Neuronal stem cell (in vitro differentiated cells): ENCODE measurements around the gene ACSM5.
"Not testable (repeated sequence)": the region's sequence is repeated elsewhere in the genome, so short reads cannot be mapped to it uniquely, and the experiment has no call there.

Experiments used
- DNase-seq: peaks from one replicate; pipeline ENCODE4 v3.0.0-alpha.2; 2013; ENCODE audit warnings: low spot score
- H2AFZ ChIP-seq: one replicate; pipeline ENCODE4 v1.6.1; 2013; ENCODE audit warnings: mild to moderate bottlenecking, low read length, inconsistent platforms
- H2AK5ac ChIP-seq: 2 replicates; pipeline ENCODE4 v1.6.1; 2013; ENCODE audit warnings: low read depth, mild to moderate bottlenecking, inconsistent platforms, low read length, moderate library complexity, mixed read lengths
- H2BK120ac ChIP-seq: 2 replicates; pipeline ENCODE4 v1.6.1; 2013; ENCODE audit warnings: low read depth, mild to moderate bottlenecking, inconsistent platforms, low read length, moderate library complexity, mixed read lengths
- H2BK12ac ChIP-seq: one replicate; pipeline ENCODE4 v1.6.1; 2013; ENCODE audit warnings: low read length, inconsistent platforms
- H2BK15ac ChIP-seq: 2 replicates; pipeline ENCODE4 v1.6.1; 2013; ENCODE audit warnings: mild to moderate bottlenecking, low read length, inconsistent platforms, mixed read lengths
- H2BK5ac ChIP-seq: one replicate; pipeline ENCODE4 v1.6.1; 2013; ENCODE audit warnings: inconsistent platforms, mild to moderate bottlenecking, low read length, moderate library complexity
- H3K14ac ChIP-seq: one replicate; pipeline ENCODE4 v1.6.1; 2013; ENCODE audit warnings: low read length, inconsistent platforms
- H3K18ac ChIP-seq: 2 replicates; pipeline ENCODE4 v1.6.1; 2013; ENCODE audit warnings: low read length, inconsistent platforms
- H3K23ac ChIP-seq: 2 replicates; pipeline ENCODE4 v1.6.1; 2013; ENCODE audit warnings: low read depth, mild to moderate bottlenecking, mixed read lengths, low read length, inconsistent platforms; ENCODE audit not compliant: poor library complexity
- H3K27ac ChIP-seq: replicated peaks from 3 replicates; pipeline ENCODE4 v1.5.1; 2013; ENCODE audit warnings: low read length, inconsistent platforms
- H3K27me3 ChIP-seq, 3 experiments: 2 replicates each; pipeline ENCODE4 v1.6.1; 2013; ENCODE audit warnings: low read length in 3 of 3, mild to moderate bottlenecking in 2 of 3, inconsistent platforms in 1 of 3, low read depth in 1 of 3, mixed read lengths in 1 of 3, moderate library complexity in 1 of 3; ENCODE audit not compliant: control insufficient read depth in 3 of 3, insufficient read depth in 3 of 3
- H3K36me3 ChIP-seq, 2 donors: replicated peaks in 1 of 2; 2 replicates each; pipeline ENCODE4 v1.6.1; 2013; ENCODE audit warnings: low read length in 2 of 2; ENCODE audit not compliant: control insufficient read depth in 2 of 2, insufficient read depth in 2 of 2
- H3K4ac ChIP-seq: 2 replicates; pipeline ENCODE4 v1.6.1; 2013; ENCODE audit warnings: inconsistent platforms, mild to moderate bottlenecking, low read length, moderate library complexity
- H3K4me1 ChIP-seq, 2 donors: 1 replicate in 1 of 2; 2 replicates in 1 of 2; pipeline ENCODE4 v1.6.1; 2013; ENCODE audit warnings: low read length in 2 of 2, low read depth in 1 of 2; ENCODE audit not compliant: control insufficient read depth in 2 of 2, insufficient read depth in 1 of 2
- H3K4me2 ChIP-seq: one replicate; pipeline ENCODE4 v1.6.1; 2013; ENCODE audit warnings: mild to moderate bottlenecking, low read length, inconsistent platforms; ENCODE audit not compliant: insufficient read depth, poor library complexity, severe bottlenecking
- H3K4me3 ChIP-seq, 2 donors: 2 replicates each; pipeline ENCODE4 v1.5.1; 2013; ENCODE audit warnings: low read length in 2 of 2, mild to moderate bottlenecking in 2 of 2, inconsistent platforms in 1 of 2, moderate library complexity in 1 of 2
- H3K79me1 ChIP-seq: one replicate; pipeline ENCODE4 v1.6.1; 2013; ENCODE audit warnings: low read depth, mild to moderate bottlenecking, inconsistent platforms, low read length, moderate library complexity
- H3K9ac ChIP-seq: one replicate; pipeline ENCODE4 v1.6.1; 2013; ENCODE audit warnings: mild to moderate bottlenecking, low read depth, low read length, inconsistent platforms; ENCODE audit not compliant: poor library complexity
- H3K9me3 ChIP-seq, 2 donors: replicated peaks in 1 of 2; 2 replicates each; pipeline versions ENCODE3 to v1.6.1; 2013; ENCODE audit warnings: low read length in 2 of 2, mild to moderate bottlenecking in 2 of 2, inconsistent platforms in 1 of 2, low read depth in 1 of 2, mixed read lengths in 1 of 2, moderate library complexity in 1 of 2; ENCODE audit not compliant: control insufficient read depth in 2 of 2, insufficient read depth in 1 of 2
- H4K8ac ChIP-seq: one replicate; pipeline ENCODE4 v1.6.1; 2013; ENCODE audit warnings: low read depth, mild to moderate bottlenecking, inconsistent platforms, low read length, moderate library complexity
- H4K91ac ChIP-seq: one replicate; pipeline ENCODE4 v1.6.1; 2013; ENCODE audit warnings: low read length, low read depth, mild to moderate bottlenecking, inconsistent platforms; ENCODE audit not compliant: poor library complexity
- WGBS, 2 donors: extraction: QIAGEN DNeasy Blood & Tissue Kit; methylation state at CpG; one replicate each; pipeline ENCODE4 v1.1.7; 2013; ENCODE audit warnings: missing lambda C conversion rate in 2 of 2, mixed read lengths in 1 of 2; ENCODE audit not compliant: insufficient read length in 2 of 2, insufficient replicate concordance in 1 of 2; ENCODE audit errors: extremely low coverage in 2 of 2; 5-methylcytosine and 5-hydroxymethylcytosine counted together

ACSM5 gene

DNA sequence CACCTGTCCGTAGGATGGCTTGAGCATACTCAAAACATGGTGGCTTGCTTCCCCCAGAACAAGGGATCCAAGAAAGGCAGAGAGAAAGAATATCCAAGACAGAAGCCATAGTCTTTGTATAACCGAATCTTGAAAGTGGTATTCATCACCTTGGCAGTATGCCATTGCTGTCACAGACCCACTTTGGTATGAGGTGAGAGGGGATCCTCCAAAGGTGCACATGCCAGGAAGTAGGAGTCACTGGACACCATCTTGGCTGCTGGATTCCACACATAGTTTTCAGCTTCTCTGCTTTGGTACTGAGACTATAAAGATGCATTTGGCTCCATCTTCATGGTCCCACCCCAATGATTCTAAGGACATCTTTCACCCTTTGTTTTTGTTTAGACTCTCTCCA lies 18.1 kb downstream of the ACSM5 start:
- not testable (repeated sequence) for H3K9ac ChIP-seq, H3K4me3 ChIP-seq, H3K79me1 ChIP-seq, H3K14ac ChIP-seq, H3K4me1 ChIP-seq, H2BK120ac ChIP-seq, H3K27ac ChIP-seq, H4K8ac ChIP-seq, H2AK5ac ChIP-seq, H3K4ac ChIP-seq, H3K9me3 ChIP-seq, H3K36me3 ChIP-seq, H2BK5ac ChIP-seq, H4K91ac ChIP-seq, H2BK15ac ChIP-seq, H2BK12ac ChIP-seq, DNase-seq, H2AFZ ChIP-seq, H3K23ac ChIP-seq, H3K27me3 ChIP-seq, H3K18ac ChIP-seq, H3K4me2 ChIP-seq
- WGBS, 2 donors: no CpG with 5 or more reads among the region's 2 CpGs

DNA sequence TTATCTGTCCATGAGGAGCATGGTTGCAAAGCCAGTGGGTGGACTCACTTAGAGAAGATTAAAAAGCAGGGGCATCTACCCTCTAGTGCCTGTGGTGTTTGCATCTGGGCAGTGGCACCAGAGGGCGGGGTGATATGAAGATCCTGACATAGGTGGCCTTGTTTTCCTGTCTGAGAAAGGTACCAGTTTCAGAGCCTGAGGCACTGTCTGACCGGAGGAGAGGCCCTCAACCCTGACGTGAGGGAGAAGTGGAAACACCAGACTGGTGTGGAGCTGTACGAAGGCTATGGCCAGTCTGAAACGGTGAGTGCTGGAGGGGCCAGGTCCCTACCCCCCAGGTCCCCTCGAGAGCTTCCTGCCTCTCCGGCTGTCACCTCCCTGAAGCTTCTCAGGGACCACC lies 20.2 kb downstream of the ACSM5 start:
- not testable (repeated sequence) for H3K27ac ChIP-seq, DNase-seq

GRCh38 chr16:20430480-20430879 lies 21.1 kb downstream of the ACSM5 start:
- H2BK5ac ChIP-seq, H3K27ac ChIP-seq, H2BK15ac ChIP-seq, H3K4me2 ChIP-seq, H2AFZ ChIP-seq, H3K4me3 ChIP-seq, H3K23ac ChIP-seq, H3K18ac ChIP-seq, H3K9me3 ChIP-seq, H2BK12ac ChIP-seq, H2BK120ac ChIP-seq, H3K79me1 ChIP-seq, DNase-seq, H3K14ac ChIP-seq, H3K4ac ChIP-seq, H3K4me1 ChIP-seq, H2AK5ac ChIP-seq, H3K27me3 ChIP-seq, H4K8ac ChIP-seq, H3K9ac ChIP-seq, H3K36me3 ChIP-seq, H4K91ac ChIP-seq: not testable (repeated sequence)
- 100% methylated on average over 1 of the region's 1 CpG for WGBS, 2 donors

More for the DNA sequence above, 20.2 kb downstream of the ACSM5 start:
- WGBS, 2 donors: no CpG with 5 or more reads among the region's 7 CpGs
- not testable (repeated sequence) for H3K14ac ChIP-seq, H3K4ac ChIP-seq, H3K9me3 ChIP-seq, H3K79me1 ChIP-seq, H2AFZ ChIP-seq, H3K9ac ChIP-seq, H2BK12ac ChIP-seq, H3K27me3 ChIP-seq, H3K4me1 ChIP-seq, H3K36me3 ChIP-seq, H4K91ac ChIP-seq, H3K18ac ChIP-seq, H2AK5ac ChIP-seq, H3K4me3 ChIP-seq, H2BK15ac ChIP-seq, H4K8ac ChIP-seq, H2BK120ac ChIP-seq, H2BK5ac ChIP-seq, H3K4me2 ChIP-seq, H3K23ac ChIP-seq

DNA sequence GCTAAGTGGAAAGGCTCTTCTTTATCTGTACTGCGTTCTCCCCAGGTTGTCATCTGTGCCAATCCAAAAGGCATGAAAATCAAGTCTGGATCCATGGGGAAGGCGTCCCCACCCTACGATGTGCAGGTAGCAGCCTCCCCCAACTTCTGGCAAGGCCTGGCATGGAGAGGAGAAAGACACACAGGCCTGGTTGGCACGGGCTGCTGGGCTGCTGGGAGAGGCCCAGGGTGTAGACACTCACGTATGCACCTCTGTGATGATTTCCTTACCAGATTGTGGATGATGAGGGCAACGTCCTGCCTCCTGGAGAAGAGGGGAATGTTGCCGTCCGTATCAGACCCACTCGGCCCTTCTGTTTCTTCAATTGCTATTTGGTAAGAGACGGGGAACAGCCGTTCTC lies 21.6 kb downstream of the ACSM5 start:
- Histone ChIP-seq H3K9ac (no peak overlapping the region), H3K18ac (no peak overlapping the region), H3K14ac (no peak overlapping the region), H2BK15ac (no peak overlapping the region), H3K23ac (no peak overlapping the region), H3K4me3 (no peak overlapping the region), H3K36me3 (no peaks in the 10 kb centered on the region), H4K8ac (no peak overlapping the region), H3K79me1 (no peaks in the 10 kb centered on the region), H2BK5ac (no peak overlapping the region), H3K4ac (no peak overlapping the region), H2AK5ac (no peak overlapping the region), H3K4me1 (no peaks in the 10 kb centered on the region), H3K27ac (no peak overlapping the region), H2AFZ (no peak overlapping the region), H2BK12ac (no peak overlapping the region), H3K9me3 (no peaks in the 10 kb centered on the region), H3K4me2 (no peak overlapping the region), H4K91ac (no peak overlapping the region), H2BK120ac (no peak overlapping the region), H3K27me3 (no peaks in the 10 kb centered on the region)
- WGBS, 2 donors: no CpG with 5 or more reads among the region's 11 CpGs
- DNase-seq: no peak
